ENCODE data around the gene ALKBH1. TPM values are rescaled to one million over a fixed set of nuclear protein-coding genes. Genes with fewer than 3 reads are reported as not detected.

The ALKBH1 gene
- total RNA-seq, result 12.0 and 13.5 TPM in 2 replicates

DNA sequence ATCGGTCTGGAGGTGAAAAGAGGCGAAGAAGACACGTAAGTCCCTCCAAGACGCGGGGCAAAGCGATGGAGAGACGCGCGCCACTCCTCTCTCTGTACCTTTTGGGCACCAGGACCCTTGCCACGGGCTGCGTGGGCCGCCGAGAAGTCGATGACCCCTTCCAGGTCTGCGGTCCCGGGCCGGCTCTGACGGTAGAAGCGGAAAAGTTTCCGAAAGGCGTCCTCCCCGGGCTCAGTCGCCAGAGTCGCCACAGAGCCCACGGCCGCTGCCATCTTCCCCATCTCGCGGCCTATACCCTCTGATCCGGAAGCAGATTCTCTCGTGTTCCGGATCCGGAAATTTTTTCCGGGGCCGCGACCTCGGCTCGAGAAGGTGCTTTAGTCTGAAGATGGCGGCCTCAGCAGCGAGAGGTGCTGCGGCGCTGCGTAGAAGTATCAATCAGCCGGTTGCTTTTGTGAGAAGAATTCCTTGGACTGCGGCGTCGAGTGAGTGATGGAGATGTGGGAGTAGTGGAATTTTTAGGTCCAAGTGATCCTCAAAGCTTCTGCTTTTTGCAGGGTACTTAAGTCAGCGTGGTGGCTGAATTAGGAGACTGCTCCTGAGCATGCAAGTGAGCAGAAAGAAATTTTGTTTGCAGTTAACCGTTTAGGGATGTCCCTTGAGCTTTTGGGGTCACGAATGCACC is at the start of gene ALKBH1, which contains the start of gene SLIRP:
TSS of gene ALKBH1 (minus strand) at position 300 of the 685 bp plus-strand sequence. CDS start at position 281, 19 bp downstream.
TSS of gene SLIRP (plus strand) at position 380 of the 685 bp plus-strand sequence. CDS start at position 389, 9 bp downstream.

Small RNA genes within 50 kb of the gene (small RNA-seq; reads per million reads assigned to genes)
- not detected for gene COX6CP11

Other genes starting within 250 kb of the ALKBH1 start
- 130 and 135 TPM in 2 replicates for gene AHSA1, start 249.9 kb downstream of the ALKBH1 start, total RNA-seq
- gene ISM2, start 209.2 kb downstream of the ALKBH1 start, total RNA-seq, result not detected in 2 replicates
- gene SPTLC2, start 91.4 kb downstream of the ALKBH1 start, total RNA-seq, result 76.1 and 93.0 TPM in 2 replicates
- 228 and 233 TPM in 2 replicates for gene SLIRP, start 80 bp upstream of the ALKBH1 start, total RNA-seq
- 81.6 and 91.1 TPM in 2 replicates for gene SNW1, start 53.1 kb upstream of the ALKBH1 start, total RNA-seq
- 2.8 and 3.9 TPM in 2 replicates for gene ADCK1, start 92.1 kb upstream of the ALKBH1 start, total RNA-seq

All from thoracic aorta endothelial cell (primary cell).